Kidney tubule cell (primary cell): ENCODE data around the gene ZSCAN22.
"Not testable (repeated sequence)": the region's sequence is repeated elsewhere in the genome, so short reads cannot be mapped to it uniquely, and the experiment has no call there.

Experiments used
- DNase-seq: peaks from one replicate; pipeline ENCODE4 v3.0.0-alpha.2; 2018; ENCODE audit warnings: low spot score

ZSCAN22 gene

GRCh38 chr19:58318297-58318696 lies 8.5 kb upstream of the ZSCAN22 start:
- no peak for DNase-seq

GRCh38 chr19:58319241-58319640 lies 7.6 kb upstream of the ZSCAN22 start:
- DNase-seq: no peak

- peak; percentile 30 for DNase-seq
Observed at GRCh38 chr19:58325311-58326022, 1.3 kb upstream of the ZSCAN22 start.

- DNase-seq: no peak
Observed at GRCh38 chr19:58326501-58326913, 287 bp upstream of the ZSCAN22 start.

GRCh38 chr19:58328999-58329398 lies 2.2 kb downstream of the ZSCAN22 start:
- no peak for DNase-seq

GRCh38 chr19:58330458-58330857 lies 3.7 kb downstream of the ZSCAN22 start:
- peak; percentile 46 for DNase-seq

- DNase-seq: no peak
Observed at GRCh38 chr19:58332697-58333096, 5.9 kb downstream of the ZSCAN22 start.

GRCh38 chr19:58334691-58335249 lies 8.0 kb downstream of the ZSCAN22 start:
- DNase-seq: no peak

- no peak for DNase-seq
Observed at GRCh38 chr19:58335630-58336029, 8.8 kb downstream of the ZSCAN22 start.

- no peak for DNase-seq
Observed at GRCh38 chr19:58336216-58336615, 9.4 kb downstream of the ZSCAN22 start.

- DNase-seq: no peak
Observed at GRCh38 chr19:58336820-58337219, 10.0 kb downstream of the ZSCAN22 start.

GRCh38 chr19:58338336-58338735 lies 11.5 kb downstream of the ZSCAN22 start:
- DNase-seq: no peak

GRCh38 chr19:58338825-58339558 lies 12.2 kb downstream of the ZSCAN22 start:
- DNase-seq: peak; percentile 24

- no peak for DNase-seq
Observed at GRCh38 chr19:58345558-58345957, 18.8 kb downstream of the ZSCAN22 start.

- DNase-seq: peak; percentile 24
Observed at GRCh38 chr19:58346961-58347929, 20.5 kb downstream of the ZSCAN22 start.

GRCh38 chr19:58348080-58348479 lies 21.3 kb downstream of the ZSCAN22 start:
- not testable (repeated sequence) for DNase-seq

GRCh38 chr19:58349590-58349989 lies 22.8 kb downstream of the ZSCAN22 start:
- DNase-seq: no peak

GRCh38 chr19:58350001-58350861 lies 23.4 kb downstream of the ZSCAN22 start:
- DNase-seq: peak; percentile 12

GRCh38 chr19:58350871-58351557 lies 24.2 kb downstream of the ZSCAN22 start:
- no peak for DNase-seq

- no peak for DNase-seq
Observed at GRCh38 chr19:58351558-58351878, 24.7 kb downstream of the ZSCAN22 start.
